ENCODE measurements around the gene CSTPP1.

GRCh38 chr11:46999217-46999616 is 62.7 kb downstream of the CSTPP1 start:
- no peak for TF ChIP-seq CTCF (IDR thresholded peaks at IDR 0.05)
- no peak for TF ChIP-seq POLR2A (IDR thresholded peaks at IDR 0.05)

Measured in Peyer's patch (tissue), 4 donors.